ENCODE data around the gene HCRTR1.

Gene HCRTR1

GRCh38 chr1:31605908-31606427, 11.5 kb upstream of the HCRTR1 start:
- TF ChIP-seq CTCF (IDR thresholded peaks at IDR 0.05; ENCODE audit: low read depth, low read length, missing control alignments) = no peak
- peak; percentile 93 for DNase-seq (ENCODE audit: low read depth)
- no peak overlapping the region for H3K4me3 ChIP-seq (ENCODE audit: low read depth, low read length)

- no peak for TF ChIP-seq CTCF (IDR thresholded peaks at IDR 0.05; ENCODE audit: low read depth, low read length, missing control alignments)
- no peak overlapping the region for H3K4me3 ChIP-seq (ENCODE audit: low read depth, low read length)
- no peak for DNase-seq (ENCODE audit: low read depth)
Observed at GRCh38 chr1:31607360-31607759, 10.1 kb upstream of the HCRTR1 start.

- no peak for TF ChIP-seq CTCF (IDR thresholded peaks at IDR 0.05; ENCODE audit: low read depth, low read length, missing control alignments)
- DNase-seq (ENCODE audit: low read depth) = no peak
- H3K4me3 ChIP-seq (ENCODE audit: low read depth, low read length) = no peak overlapping the region
Observed at GRCh38 chr1:31609514-31610118, 7.9 kb upstream of the HCRTR1 start.

- H3K4me3 ChIP-seq (ENCODE audit: low read depth, low read length) = no peak overlapping the region
- TF ChIP-seq CTCF (IDR thresholded peaks at IDR 0.05; ENCODE audit: low read depth, low read length, missing control alignments) = no peak
- no peak for DNase-seq (ENCODE audit: low read depth)
Observed at GRCh38 chr1:31614414-31615005, 3.0 kb upstream of the HCRTR1 start.

GRCh38 chr1:31615414-31615813, 2.1 kb upstream of the HCRTR1 start:
- H3K4me3 ChIP-seq (ENCODE audit: low read depth, low read length) = no peak overlapping the region
- no peak for TF ChIP-seq CTCF (IDR thresholded peaks at IDR 0.05; ENCODE audit: low read depth, low read length, missing control alignments)
- DNase-seq (ENCODE audit: low read depth) = no peak

- H3K4me3 ChIP-seq (ENCODE audit: low read depth, low read length) = no peak overlapping the region
- no peak for TF ChIP-seq CTCF (IDR thresholded peaks at IDR 0.05; ENCODE audit: low read depth, low read length, missing control alignments)
- no peak for DNase-seq (ENCODE audit: low read depth)
Observed at GRCh38 chr1:31615939-31616338, 1.6 kb upstream of the HCRTR1 start.

Measured in GM12864 (cell line).